ENCODE data around the gene ATP2C2. TPM values are rescaled to one million over a fixed set of nuclear protein-coding genes. Genes with fewer than 3 reads are reported as not detected.

The ATP2C2 gene
- total RNA-seq, 1 experiment from 2014 or later: 26.0 TPM

DNA sequence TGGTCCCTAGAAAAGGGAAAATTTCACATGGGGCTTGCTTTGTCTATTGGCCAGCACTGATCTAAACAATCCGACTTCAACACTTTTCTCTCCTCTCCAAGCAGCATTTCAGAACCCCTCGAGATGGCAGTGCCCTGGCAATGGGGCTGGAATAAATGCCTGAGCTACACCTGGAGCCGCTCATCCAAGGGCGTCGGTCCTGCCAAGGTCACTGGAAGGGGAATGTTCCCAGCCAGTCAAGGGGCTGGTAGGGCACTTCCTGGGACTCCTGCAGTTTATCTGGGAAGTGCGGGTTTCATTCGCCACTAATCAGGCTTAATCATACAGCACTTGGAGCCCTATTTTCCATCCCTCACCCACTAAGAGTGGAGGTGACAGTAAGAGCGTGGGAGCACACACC, 119.0 kb downstream of the ATP2C2 start:
- H3K4me1 ChIP-seq (ENCODE audit: insufficient read depth, low read length): no peaks in the 10 kb centered on the region
- H3K9me3 ChIP-seq (ENCODE audit: low read length): no peaks in the 10 kb centered on the region
- H3K9ac ChIP-seq (ENCODE audit: low read length): no peak overlapping the region
- H3K36me3 ChIP-seq (ENCODE audit: low read depth, low read length): peaks cover 24% of the 10 kb centered on the region; the same call in 1 of the 2 replicates
- TF ChIP-seq EZH2 (IDR thresholded peaks at IDR 0.05; ENCODE audit: low read length, unreplicated experiment) (no peak), EZH2phosphoT487 (IDR thresholded peaks at IDR 0.05; ENCODE audit: borderline replicate concordance, low read length) (no peak)
- TF ChIP-seq, protein P1, sequence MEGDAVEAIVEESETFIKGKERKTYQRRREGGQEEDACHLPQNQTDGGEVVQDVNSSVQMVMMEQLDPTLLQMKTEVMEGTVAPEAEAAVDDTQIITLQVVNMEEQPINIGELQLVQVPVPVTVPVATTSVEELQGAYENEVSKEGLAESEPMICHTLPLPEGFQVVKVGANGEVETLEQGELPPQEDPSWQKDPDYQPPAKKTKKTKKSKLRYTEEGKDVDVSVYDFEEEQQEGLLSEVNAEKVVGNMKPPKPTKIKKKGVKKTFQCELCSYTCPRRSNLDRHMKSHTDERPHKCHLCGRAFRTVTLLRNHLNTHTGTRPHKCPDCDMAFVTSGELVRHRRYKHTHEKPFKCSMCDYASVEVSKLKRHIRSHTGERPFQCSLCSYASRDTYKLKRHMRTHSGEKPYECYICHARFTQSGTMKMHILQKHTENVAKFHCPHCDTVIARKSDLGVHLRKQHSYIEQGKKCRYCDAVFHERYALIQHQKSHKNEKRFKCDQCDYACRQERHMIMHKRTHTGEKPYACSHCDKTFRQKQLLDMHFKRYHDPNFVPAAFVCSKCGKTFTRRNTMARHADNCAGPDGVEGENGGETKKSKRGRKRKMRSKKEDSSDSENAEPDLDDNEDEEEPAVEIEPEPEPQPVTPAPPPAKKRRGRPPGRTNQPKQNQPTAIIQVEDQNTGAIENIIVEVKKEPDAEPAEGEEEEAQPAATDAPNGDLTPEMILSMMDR (conservative IDR thresholded peaks at IDR 0.05; ENCODE audit: low read depth, low read length): no peak
- H3F3A ChIP-seq (ENCODE audit: low read length, unreplicated experiment): no peaks in the 10 kb centered on the region
- DNase-seq (no peak), ATAC-seq (no peak)
- BruUV-seq (replicated peaks): no TSS peak
- no peak overlapping the region for H2AFZ ChIP-seq (ENCODE audit: low read length)
- intact Hi-C loops (cut with micrococcal nuclease): no loop called here
- no peak overlapping the region for H3K27ac ChIP-seq (ENCODE audit: low read length)
- H3K27me3 ChIP-seq (ENCODE audit: low read length): no peaks in the 10 kb centered on the region
- no peaks in the 10 kb centered on the region for H3K79me2 ChIP-seq (ENCODE audit: low read length)
- no peaks in the 10 kb centered on the region for H3K9me2 ChIP-seq (replicated peaks; ENCODE audit: low read length)
- no peak overlapping the region for H3K4me2 ChIP-seq (ENCODE audit: low read length)
- ChIA-PET CTCF (no interaction called here), POLR2A (ENCODE audit: unreplicated experiment) (no interaction called here)
- H3K4me3 ChIP-seq (ENCODE audit: low read length): no peak overlapping the region
- no peaks in the 10 kb centered on the region for H4K20me1 ChIP-seq (ENCODE audit: low read length)

- intact Hi-C loops (cut with micrococcal nuclease): no loop called here
- no peak overlapping the region for H3K27ac ChIP-seq (ENCODE audit: low read length)
Measured at GRCh38 chr16:84489131-84489530, 120.8 kb downstream of the ATP2C2 start.

GRCh38 chr16:84495506-84495905, 127.2 kb downstream of the ATP2C2 start:
- CTCF ChIA-PET: no interaction called here
- no TSS peak for BruUV-seq (replicated peaks)
- no peak overlapping the region for H3K4me2 ChIP-seq (ENCODE audit: low read length)

More at GRCh38 chr16:84489131-84489530, 120.8 kb downstream of the ATP2C2 start:
- ChIA-PET POLR2A (ENCODE audit: unreplicated experiment) (no interaction called here), CTCF (no interaction called here)
- TF ChIP-seq EZH2 (IDR thresholded peaks at IDR 0.05; ENCODE audit: low read length, unreplicated experiment) (no peak), EZH2phosphoT487 (IDR thresholded peaks at IDR 0.05; ENCODE audit: borderline replicate concordance, low read length) (no peak)
- TF ChIP-seq, protein P1 (conservative IDR thresholded peaks at IDR 0.05; ENCODE audit: low read depth, low read length): no peak
- H3K9ac ChIP-seq (ENCODE audit: low read length): no peak overlapping the region
- no peak overlapping the region for H3K4me2 ChIP-seq (ENCODE audit: low read length)
- no peaks in the 10 kb centered on the region for H4K20me1 ChIP-seq (ENCODE audit: low read length)
- H3K9me2 ChIP-seq (replicated peaks; ENCODE audit: low read length): no peaks in the 10 kb centered on the region
- ATAC-seq (no peak), DNase-seq (no peak)
- H3K36me3 ChIP-seq (ENCODE audit: low read depth, low read length): peaks cover 32% of the 10 kb centered on the region
- no TSS peak for BruUV-seq (replicated peaks)
- H3K79me2 ChIP-seq (ENCODE audit: low read length): no peaks in the 10 kb centered on the region
- H3K4me1 ChIP-seq (ENCODE audit: insufficient read depth, low read length): no peaks in the 10 kb centered on the region
- H3K9me3 ChIP-seq (ENCODE audit: low read length): no peaks in the 10 kb centered on the region
- no peak overlapping the region for H3K4me3 ChIP-seq (ENCODE audit: low read length)
- H3F3A ChIP-seq (ENCODE audit: low read length, unreplicated experiment): no peaks in the 10 kb centered on the region
- H3K27me3 ChIP-seq (ENCODE audit: low read length): no peaks in the 10 kb centered on the region
- no peak overlapping the region for H2AFZ ChIP-seq (ENCODE audit: low read length)

More at GRCh38 chr16:84495506-84495905, 127.2 kb downstream of the ATP2C2 start:
- Histone ChIP-seq H2AFZ (ENCODE audit: low read length) (no peak overlapping the region), H3K4me1 (ENCODE audit: insufficient read depth, low read length) (peaks cover 22% of the 10 kb centered on the region), H3K9me2 (replicated peaks; ENCODE audit: low read length) (no peaks in the 10 kb centered on the region), H3F3A (ENCODE audit: low read length, unreplicated experiment) (peaks cover 4% of the 10 kb centered on the region), H3K27me3 (ENCODE audit: low read length) (no peaks in the 10 kb centered on the region), H3K9me3 (ENCODE audit: low read length) (no peaks in the 10 kb centered on the region), H3K4me3 (ENCODE audit: low read length) (no peak overlapping the region), H3K36me3 (ENCODE audit: low read depth, low read length) (peaks cover 50% of the 10 kb centered on the region), H3K27ac (ENCODE audit: low read length) (no peak overlapping the region), H3K79me2 (ENCODE audit: low read length) (peaks cover 27% of the 10 kb centered on the region), H3K9ac (ENCODE audit: low read length) (no peak overlapping the region), H4K20me1 (ENCODE audit: low read length) (no peaks in the 10 kb centered on the region)
- ATAC-seq (no peak), DNase-seq (no peak)
- intact Hi-C loops (cut with micrococcal nuclease): no loop called here
- POLR2A ChIA-PET (ENCODE audit: unreplicated experiment): no interaction called here
- TF ChIP-seq, protein P1 (conservative IDR thresholded peaks at IDR 0.05; ENCODE audit: low read depth, low read length): no peak
- TF ChIP-seq EZH2 (IDR thresholded peaks at IDR 0.05; ENCODE audit: low read length, unreplicated experiment) (no peak), EZH2phosphoT487 (IDR thresholded peaks at IDR 0.05; ENCODE audit: borderline replicate concordance, low read length) (no peak)
